Stomach (tissue), 4 donors: ENCODE measurements around the gene NR4A1.

Source experiments
- CTCF ChIP-seq, 7 experiments: fragments of 450-650 bp in 4 of 7; fragments of 200-600 bp in 3 of 7; sonication (generic) in 3 of 7; IDR thresholded peaks; one replicate each; pipeline ENCODE4 v1.5.1; 2016 to 2019; ENCODE audit warnings: antibody characterized with exemption in 7 of 7, control low read depth in 2 of 7, mild to moderate bottlenecking in 1 of 7
- EP300 ChIP-seq: sonication (generic); formaldehyde crosslinking; IDR thresholded peaks from one replicate; pipeline ENCODE4 v1.6.1; 2017; ENCODE audit warnings: antibody characterized with exemption

- TF ChIP-seq CTCF (IDR thresholded peaks at IDR 0.05) (no peak), EP300 (no peak)
These were observed 39.8 kb downstream of the NR4A1 start for GRCh38 chr12:52091061-52091460.
